ENCODE measurements around the gene FBXL17. TPM values are rescaled to one million over a fixed set of nuclear protein-coding genes. Genes with fewer than 3 reads are reported as not detected.

The FBXL17 gene
- total RNA-seq, 1 experiment from 2014 or later: 11.6 TPM

DNA sequence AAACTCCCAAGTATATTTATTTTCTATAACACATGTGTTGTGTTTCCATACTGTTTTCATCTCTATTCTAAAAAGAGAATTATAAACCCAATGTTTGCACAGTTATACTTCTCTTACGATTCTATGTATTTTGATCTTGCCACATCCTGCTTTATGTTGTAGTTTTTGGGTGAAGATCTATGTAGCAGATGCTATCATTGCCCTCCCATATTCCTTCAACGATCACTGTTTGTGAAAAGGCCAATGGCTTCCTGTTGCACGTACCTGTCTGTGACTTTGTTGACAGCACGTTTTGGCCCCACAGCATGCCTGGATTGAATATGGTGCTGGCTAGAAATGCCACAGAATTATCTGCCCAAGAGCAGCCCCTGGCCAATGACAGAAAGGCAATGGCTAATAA is 456.7 kb downstream of the FBXL17 start:
- ChIA-PET POLR2A (no interaction called here), CTCF (no interaction called here)
- Histone ChIP-seq H3K4me1 (no peaks in the 10 kb centered on the region), H3K27me3 (replicated peaks; ENCODE audit: control insufficient read depth, insufficient read depth, low read length) (no peaks in the 10 kb centered on the region), H3K9me3 (no peaks in the 10 kb centered on the region), H3K4me3 (ENCODE audit: low read depth, low read length) (no peak overlapping the region), H3K36me3 (ENCODE audit: control insufficient read depth, insufficient read depth, low read length) (no peaks in the 10 kb centered on the region)
- Mint-ChIP-seq H3K4me1 (ENCODE audit: low read depth, unreplicated experiment) (no peaks in the 10 kb centered on the region), H3K27me3 (ENCODE audit: insufficient read depth, unreplicated experiment) (no peaks in the 10 kb centered on the region), H3K9me3 (ENCODE audit: unreplicated experiment) (no peaks in the 10 kb centered on the region), H3K27ac (ENCODE audit: unreplicated experiment) (no peak overlapping the region), H3K4me3 (ENCODE audit: unreplicated experiment) (no peak overlapping the region), H3K36me3 (ENCODE audit: insufficient read depth, unreplicated experiment) (no peaks in the 10 kb centered on the region)
- BruUV-seq (replicated peaks): no TSS peak
- TF ChIP-seq, protein P1, sequence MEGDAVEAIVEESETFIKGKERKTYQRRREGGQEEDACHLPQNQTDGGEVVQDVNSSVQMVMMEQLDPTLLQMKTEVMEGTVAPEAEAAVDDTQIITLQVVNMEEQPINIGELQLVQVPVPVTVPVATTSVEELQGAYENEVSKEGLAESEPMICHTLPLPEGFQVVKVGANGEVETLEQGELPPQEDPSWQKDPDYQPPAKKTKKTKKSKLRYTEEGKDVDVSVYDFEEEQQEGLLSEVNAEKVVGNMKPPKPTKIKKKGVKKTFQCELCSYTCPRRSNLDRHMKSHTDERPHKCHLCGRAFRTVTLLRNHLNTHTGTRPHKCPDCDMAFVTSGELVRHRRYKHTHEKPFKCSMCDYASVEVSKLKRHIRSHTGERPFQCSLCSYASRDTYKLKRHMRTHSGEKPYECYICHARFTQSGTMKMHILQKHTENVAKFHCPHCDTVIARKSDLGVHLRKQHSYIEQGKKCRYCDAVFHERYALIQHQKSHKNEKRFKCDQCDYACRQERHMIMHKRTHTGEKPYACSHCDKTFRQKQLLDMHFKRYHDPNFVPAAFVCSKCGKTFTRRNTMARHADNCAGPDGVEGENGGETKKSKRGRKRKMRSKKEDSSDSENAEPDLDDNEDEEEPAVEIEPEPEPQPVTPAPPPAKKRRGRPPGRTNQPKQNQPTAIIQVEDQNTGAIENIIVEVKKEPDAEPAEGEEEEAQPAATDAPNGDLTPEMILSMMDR (IDR thresholded peaks at IDR 0.05; ENCODE audit: insufficient read depth in 1 of 2, low read depth in 1 of 2, low read length in 1 of 2, severe bottlenecking in 1 of 2, unreplicated experiment in 1 of 2): no peak
- intact Hi-C loops (cut with micrococcal nuclease; ENCODE audit: unreplicated experiment): no loop called here
- no peak for DNase-seq

- no peaks in the 10 kb centered on the region for H3K4me1 Mint-ChIP-seq (ENCODE audit: low read depth, unreplicated experiment)
- H3K4me1 ChIP-seq: no peaks in the 10 kb centered on the region
- H3K27me3 ChIP-seq (replicated peaks; ENCODE audit: control insufficient read depth, insufficient read depth, low read length): no peaks in the 10 kb centered on the region
- CTCF ChIA-PET: no interaction called here
- intact Hi-C loops (cut with micrococcal nuclease; ENCODE audit: unreplicated experiment): no loop called here
- H3K27ac Mint-ChIP-seq (ENCODE audit: unreplicated experiment): no peak overlapping the region
- no peak for DNase-seq
- no peaks in the 10 kb centered on the region for H3K36me3 Mint-ChIP-seq (ENCODE audit: insufficient read depth, unreplicated experiment)
- TF ChIP-seq, protein P1 (IDR thresholded peaks at IDR 0.05; ENCODE audit: insufficient read depth in 1 of 2, low read depth in 1 of 2, low read length in 1 of 2, severe bottlenecking in 1 of 2, unreplicated experiment in 1 of 2): no peak
- no peaks in the 10 kb centered on the region for H3K9me3 Mint-ChIP-seq (ENCODE audit: unreplicated experiment)
- no peaks in the 10 kb centered on the region for H3K9me3 ChIP-seq
- no TSS peak for BruUV-seq (replicated peaks)
- H3K4me3 Mint-ChIP-seq (ENCODE audit: unreplicated experiment): no peak overlapping the region
- H3K4me3 ChIP-seq (ENCODE audit: low read depth, low read length): no peak overlapping the region
- H3K36me3 ChIP-seq (ENCODE audit: control insufficient read depth, insufficient read depth, low read length): no peaks in the 10 kb centered on the region
- POLR2A ChIA-PET: no interaction called here
- no peaks in the 10 kb centered on the region for H3K27me3 Mint-ChIP-seq (ENCODE audit: insufficient read depth, unreplicated experiment)
Measured at GRCh38 chr5:107919969-107920368, 461.9 kb downstream of the FBXL17 start.

DNA sequence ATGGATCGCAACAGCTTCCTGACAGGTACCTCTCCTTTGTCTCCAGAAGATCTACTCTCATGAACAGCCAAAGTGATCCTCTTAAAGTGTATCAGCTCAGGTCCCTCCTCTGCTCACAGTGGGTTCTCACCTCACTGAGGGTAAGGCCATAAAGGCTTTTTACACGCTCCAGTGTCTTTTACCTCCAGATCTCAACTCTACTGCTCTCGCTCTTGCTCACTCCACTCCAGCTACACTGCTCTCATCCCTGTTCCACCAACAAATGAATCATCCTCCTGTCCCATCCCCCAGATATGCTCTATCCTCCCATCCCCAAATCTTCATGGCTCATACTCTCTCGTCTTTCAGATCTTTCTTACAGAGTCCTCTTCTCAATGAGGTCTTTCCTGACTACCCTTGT is 462.5 kb downstream of the FBXL17 start:
- H3K36me3 ChIP-seq (ENCODE audit: control insufficient read depth, insufficient read depth, low read length): no peaks in the 10 kb centered on the region
- Mint-ChIP-seq H3K36me3 (ENCODE audit: insufficient read depth, unreplicated experiment) (no peaks in the 10 kb centered on the region), H3K9me3 (ENCODE audit: unreplicated experiment) (no peaks in the 10 kb centered on the region), H3K4me1 (ENCODE audit: low read depth, unreplicated experiment) (no peaks in the 10 kb centered on the region), H3K27ac (ENCODE audit: unreplicated experiment) (no peak overlapping the region), H3K27me3 (ENCODE audit: insufficient read depth, unreplicated experiment) (no peaks in the 10 kb centered on the region), H3K4me3 (ENCODE audit: unreplicated experiment) (no peak overlapping the region)
- intact Hi-C loops (cut with micrococcal nuclease; ENCODE audit: unreplicated experiment): no loop called here
- TF ChIP-seq, protein P1 (IDR thresholded peaks at IDR 0.05; ENCODE audit: insufficient read depth in 1 of 2, low read depth in 1 of 2, low read length in 1 of 2, severe bottlenecking in 1 of 2, unreplicated experiment in 1 of 2): no peak
- CTCF ChIA-PET: no interaction called here
- BruUV-seq (replicated peaks): no TSS peak
- H3K4me3 ChIP-seq (ENCODE audit: low read depth, low read length): no peak overlapping the region
- POLR2A ChIA-PET: no interaction called here
- H3K9me3 ChIP-seq: no peaks in the 10 kb centered on the region
- no peaks in the 10 kb centered on the region for H3K27me3 ChIP-seq (replicated peaks; ENCODE audit: control insufficient read depth, insufficient read depth, low read length)
- H3K4me1 ChIP-seq: no peaks in the 10 kb centered on the region
- no peak for DNase-seq

Data from Caco-2 (cell line).